Smooth muscle cell of the brain vasculature (primary cell): Measurements from ENCODE around the gene DNMT3A.

ENCODE experiments used
- DNase-seq: peaks from one replicate; pipeline ENCODE4 v3.0.0-alpha.2; 2012; ENCODE audit warnings: low read depth, low spot score

The DNMT3A gene

GRCh38 chr2:25258847-25259736 is 82.6 kb downstream of the DNMT3A start:
- DNase-seq = no peak

- no peak for DNase-seq
Observed at GRCh38 chr2:25257931-25258846, 83.5 kb downstream of the DNMT3A start.

- DNase-seq = peak; percentile 17
Observed at GRCh38 chr2:25257032-25257552, 84.6 kb downstream of the DNMT3A start.

DNA sequence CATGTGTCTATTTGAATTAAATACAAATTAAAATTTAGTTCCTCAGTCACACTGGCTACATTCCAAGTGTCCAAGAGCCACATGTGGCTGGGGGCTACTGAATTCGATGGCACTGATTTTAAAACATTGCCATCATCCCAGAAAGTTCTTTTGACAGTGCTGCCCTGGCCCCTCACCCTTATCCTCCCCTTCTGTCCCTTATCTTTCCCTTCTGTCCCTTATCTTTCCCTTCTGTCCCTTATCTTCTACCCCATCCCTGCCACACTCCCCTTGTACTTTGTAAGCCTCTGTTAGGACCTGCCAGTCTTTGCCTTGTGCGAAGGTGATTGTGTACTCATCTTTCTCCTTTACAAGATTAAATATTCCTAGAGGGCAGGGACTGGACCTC is 85.2 kb downstream of the DNMT3A start:
- DNase-seq = no peak

- DNase-seq = no peak
Observed at GRCh38 chr2:25255745-25256487, 85.8 kb downstream of the DNMT3A start.

DNA sequence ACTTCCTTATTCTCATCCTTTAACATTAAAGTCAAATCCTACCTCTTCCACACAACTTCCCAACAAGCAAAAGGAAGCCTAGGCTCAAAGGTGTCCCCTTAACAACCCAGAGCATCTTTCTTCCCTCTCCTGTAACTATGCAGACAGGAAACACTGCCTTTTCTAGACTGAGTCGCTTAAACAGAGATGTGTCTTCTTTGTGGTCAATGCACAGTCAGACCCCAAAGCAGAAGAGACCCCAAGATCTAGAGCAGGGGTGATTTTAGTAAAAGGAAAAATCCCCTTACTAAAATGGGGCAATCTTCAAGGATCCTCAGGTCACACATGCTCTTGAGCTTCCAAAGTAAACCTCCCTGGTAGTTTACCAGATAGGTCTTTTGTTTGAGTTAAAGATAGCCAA is 86.8 kb downstream of the DNMT3A start:
- no peak for DNase-seq

DNA sequence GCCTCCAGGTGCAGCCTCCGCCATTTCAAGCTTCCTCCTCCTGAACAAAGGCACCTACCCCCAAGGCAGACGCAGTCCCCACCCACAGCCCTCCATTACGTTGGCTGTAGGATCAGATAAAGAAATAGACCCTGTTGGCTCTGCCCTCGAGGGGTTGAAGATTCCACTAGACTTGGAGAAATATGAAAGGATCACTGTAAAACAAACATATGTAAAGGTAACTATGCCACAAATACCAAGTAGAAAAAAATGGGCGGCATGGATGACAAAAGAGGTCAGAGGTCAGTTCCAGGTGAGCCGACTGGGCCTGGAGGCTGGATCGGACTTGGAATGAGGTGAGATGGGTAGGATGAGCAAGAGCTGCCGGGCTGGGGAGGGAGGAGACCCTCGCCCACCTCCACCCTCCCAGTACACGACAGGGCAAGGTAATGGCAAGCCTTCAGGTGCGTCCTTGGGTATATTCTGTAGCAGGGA is 88.5 kb downstream of the DNMT3A start:
- no peak for DNase-seq

DNA sequence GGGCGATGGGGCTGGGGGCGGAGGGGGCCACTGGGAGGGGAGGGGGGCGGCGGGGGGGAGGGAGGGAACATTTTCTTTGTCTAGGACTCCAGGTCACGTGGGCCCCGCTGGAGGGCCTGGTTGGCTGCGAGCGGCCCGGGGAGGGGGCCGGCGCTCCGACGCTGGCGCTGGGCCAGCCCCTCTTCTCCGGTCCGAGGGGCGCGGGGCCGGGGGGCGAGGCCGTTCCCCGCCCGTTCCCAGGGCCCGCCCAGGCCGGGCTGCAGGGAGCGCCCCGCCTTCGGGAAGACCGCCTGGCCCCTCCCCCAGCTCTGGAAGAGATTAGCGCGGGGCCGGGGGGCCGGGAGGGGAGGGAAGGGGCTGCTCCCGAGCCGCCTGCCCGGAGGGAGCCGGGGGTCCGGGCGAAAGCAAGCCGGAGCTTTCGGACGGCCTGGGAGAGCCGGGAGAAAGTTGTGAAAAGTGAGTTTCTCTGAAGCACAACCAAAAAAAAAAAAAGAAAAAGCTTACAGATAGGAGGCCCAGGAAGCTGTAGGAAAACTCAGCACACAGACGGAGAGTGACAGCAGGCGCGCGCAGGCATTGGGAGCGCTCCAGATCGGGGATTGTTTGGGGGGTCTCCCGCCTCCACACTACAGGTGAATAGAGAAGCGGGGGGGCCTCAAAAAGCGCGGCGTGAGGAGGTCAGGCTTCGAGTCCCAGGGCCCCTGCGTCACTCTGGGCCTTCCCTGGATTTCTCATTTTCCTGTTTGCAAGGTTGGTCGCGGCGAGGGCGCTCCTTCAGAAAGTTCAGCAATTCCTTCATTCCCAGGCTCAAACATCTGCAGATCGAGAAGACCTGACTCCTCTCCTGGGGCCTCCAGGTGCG is 89.2 kb downstream of the DNMT3A start:
- peak; percentile 49 for DNase-seq

- DNase-seq = no peak
Observed at GRCh38 chr2:25251422-25252273, 90.1 kb downstream of the DNMT3A start.

DNA sequence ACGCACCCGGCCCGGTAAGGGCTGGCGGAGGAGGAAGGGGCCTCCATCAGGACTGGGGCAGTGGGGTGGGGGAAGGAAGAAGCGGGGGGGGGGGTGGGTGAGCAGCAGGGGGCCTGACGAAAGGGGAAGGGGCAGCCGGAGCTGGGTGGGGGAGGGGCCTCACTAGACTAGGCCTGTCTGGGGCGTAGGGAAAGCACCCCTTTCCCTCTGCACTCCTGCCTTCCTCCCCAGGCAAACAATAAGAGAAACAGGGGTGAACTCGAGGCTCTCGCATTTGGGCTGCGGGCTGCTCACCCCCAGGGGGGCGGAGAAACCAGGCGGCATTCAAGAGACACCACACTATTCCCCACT is 90.7 kb downstream of the DNMT3A start:
- DNase-seq = no peak

DNA sequence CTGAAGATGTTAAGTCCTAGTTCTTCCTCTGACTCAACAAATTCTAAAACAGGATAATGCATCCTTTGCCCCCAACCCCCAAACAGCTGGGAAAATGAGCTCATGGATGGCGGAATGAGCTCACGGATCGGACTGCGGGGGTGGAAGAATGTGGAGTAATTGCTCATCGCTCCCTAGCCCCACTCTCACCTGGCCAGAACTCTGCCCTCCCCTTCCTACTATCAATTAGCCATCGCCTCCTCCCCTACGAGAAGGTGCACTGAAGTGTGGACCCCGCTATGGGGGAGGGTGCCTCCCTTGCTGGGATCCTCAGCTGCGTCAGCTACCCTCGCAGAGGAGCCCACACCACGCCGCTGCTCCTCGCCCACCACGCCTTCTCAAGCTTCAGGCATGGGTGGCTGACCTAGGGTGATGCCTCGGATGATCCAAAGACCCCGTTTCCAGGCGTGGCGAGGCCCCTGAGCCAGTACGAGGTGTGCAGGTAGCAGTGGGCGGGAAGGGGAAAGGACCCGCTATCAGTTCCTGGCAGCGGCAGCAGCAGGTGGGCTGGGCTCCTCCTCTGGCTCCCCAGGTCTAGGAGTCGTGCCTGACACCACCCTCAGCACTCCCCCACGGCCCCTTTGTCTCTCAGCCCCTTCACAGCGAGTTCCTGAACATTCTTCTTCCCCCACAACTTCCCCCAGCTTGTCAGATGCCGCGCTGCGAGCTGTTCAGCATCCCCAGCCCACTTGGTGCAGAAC is 91.2 kb downstream of the DNMT3A start:
- DNase-seq = no peak

- no peak for DNase-seq
Observed at GRCh38 chr2:25249785-25250184, 91.9 kb downstream of the DNMT3A start.

GRCh38 chr2:25247792-25248512 is 93.8 kb downstream of the DNMT3A start:
- DNase-seq = no peak

- DNase-seq = no peak
Observed at GRCh38 chr2:25246558-25247290, 95.0 kb downstream of the DNMT3A start.

GRCh38 chr2:25246001-25246400 is 95.7 kb downstream of the DNMT3A start:
- no peak for DNase-seq

DNA sequence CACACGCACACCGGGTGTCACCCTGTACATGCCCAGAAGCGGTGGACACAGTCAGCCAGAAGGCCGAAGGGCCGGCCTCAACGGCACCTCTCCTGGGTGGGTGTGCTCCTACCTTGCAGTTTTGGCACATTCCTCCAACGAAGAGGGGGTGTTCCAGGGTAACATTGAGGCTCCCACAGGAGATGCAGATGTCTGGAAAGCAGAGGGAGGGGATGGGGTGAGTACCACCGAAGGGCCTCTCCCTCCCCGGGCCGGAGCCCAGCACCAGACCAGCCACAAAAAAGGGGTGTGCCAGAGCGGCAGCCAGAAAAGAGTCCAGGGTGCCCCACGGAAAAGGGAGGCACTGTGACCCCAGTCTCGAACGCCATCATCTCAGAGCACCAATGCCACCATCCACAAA is 96.6 kb downstream of the DNMT3A start:
- DNase-seq = no peak

DNA sequence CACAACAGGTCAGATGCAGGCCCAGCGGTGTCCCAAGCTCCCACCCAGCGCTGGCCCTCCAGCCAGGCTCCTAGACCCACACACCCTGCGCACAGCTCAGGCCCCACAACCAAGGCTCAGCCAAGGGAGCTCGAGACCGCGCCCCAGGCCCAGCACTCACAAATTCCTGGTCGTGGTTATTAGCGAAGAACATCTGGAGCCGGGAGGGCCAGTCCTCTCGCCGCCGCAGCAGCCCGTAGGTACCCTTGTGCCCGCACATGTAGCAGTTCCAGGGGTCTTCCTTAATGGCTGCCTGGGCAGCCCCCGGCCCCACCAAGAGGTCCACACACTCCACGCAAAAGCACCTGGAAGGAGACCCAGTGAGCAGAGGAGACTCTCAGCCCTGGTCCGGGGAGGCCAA is 97.7 kb downstream of the DNMT3A start:
- DNase-seq = no peak

- DNase-seq = no peak
Observed at GRCh38 chr2:25241452-25241851, 100.3 kb downstream of the DNMT3A start.
